Keratinocyte (primary cell): ENCODE results near the gene METTL22. TPM values are rescaled to one million over a fixed set of nuclear protein-coding genes. Genes with fewer than 3 reads are reported as not detected.

Experiments
- DNase-seq: peaks from one replicate; pipeline ENCODE4 v3.0.0-alpha.2; 2011; ENCODE audit warnings: low read depth, missing footprints, low spot score
- FAIRE-seq: peaks from 2 replicates; lab custom pipeline; 2011; peaks lifted over from hg19 to GRCh38; lab: Jason Lieb, UNC
- H2AFZ ChIP-seq: 2 replicates; pipeline ENCODE4 v1.6.0; 2012; ENCODE audit warnings: low read length, control low read depth, inconsistent platforms; ENCODE audit not compliant: control insufficient read depth
- H3K27ac ChIP-seq: 2 replicates; pipeline ENCODE4 v1.5.1; 2011; ENCODE audit warnings: low read length; ENCODE audit not compliant: control insufficient read depth, insufficient read depth
- H3K27me3 ChIP-seq: 3 replicates; pipeline ENCODE4 v1.6.0; 2011; ENCODE audit warnings: low read length; ENCODE audit not compliant: control insufficient read depth, insufficient read depth; ENCODE audit errors: extremely low read depth
- H3K36me3 ChIP-seq, 2 experiments: 2 replicates in 1 of 2; 3 replicates in 1 of 2; pipeline ENCODE4 v1.5.1; 2011; ENCODE audit warnings: low read length in 2 of 2, mild to moderate bottlenecking in 1 of 2; ENCODE audit not compliant: control insufficient read depth in 2 of 2, insufficient read depth in 2 of 2; ENCODE audit errors: extremely low read depth in 1 of 2
- H3K4me1 ChIP-seq: 3 replicates; pipeline ENCODE4 v1.5.1; 2011; ENCODE audit warnings: low read length; ENCODE audit not compliant: control insufficient read depth, insufficient read depth; ENCODE audit errors: extremely low read depth
- H3K4me2 ChIP-seq: 3 replicates; pipeline ENCODE4 v1.6.0; 2011; ENCODE audit warnings: low read depth, low read length; ENCODE audit not compliant: control insufficient read depth, insufficient read depth; ENCODE audit errors: extremely low read depth
- H3K4me3 ChIP-seq, 3 experiments: fragments of 200-600 bp in 1 of 3; sonication (generic) in 1 of 3; 2 replicates in 2 of 3; 3 replicates in 1 of 3; pipeline ENCODE4 v1.5.1; 2011 to 2016; ENCODE audit warnings: low read length in 3 of 3, mild to moderate bottlenecking in 3 of 3, control low read depth in 2 of 3, inconsistent platforms in 1 of 3, low read depth in 1 of 3, mixed read lengths in 1 of 3, mixed run types in 1 of 3, moderate library complexity in 1 of 3; ENCODE audit not compliant: control insufficient read depth in 2 of 3, insufficient read depth in 2 of 3; ENCODE audit errors: extremely low read depth in 1 of 3
- H3K79me2 ChIP-seq: 2 replicates; pipeline ENCODE4 v1.6.0; 2012; ENCODE audit warnings: low read length; ENCODE audit not compliant: control insufficient read depth, insufficient read depth
- H3K9ac ChIP-seq: 3 replicates; pipeline ENCODE4 v1.6.0; 2011; ENCODE audit warnings: low read length; ENCODE audit not compliant: control insufficient read depth, insufficient read depth; ENCODE audit errors: extremely low read depth
- H3K9me1 ChIP-seq: 3 replicates; pipeline ENCODE4 v1.6.0; 2011; ENCODE audit warnings: low read length; ENCODE audit not compliant: control insufficient read depth, insufficient read depth; ENCODE audit errors: extremely low read depth
- H3K9me3 ChIP-seq: 2 replicates; pipeline ENCODE4 v1.5.1; 2012; ENCODE audit warnings: low read depth, low read length; ENCODE audit not compliant: control insufficient read depth
- H4K20me1 ChIP-seq: 3 replicates; pipeline ENCODE4 v1.6.0; 2011; ENCODE audit warnings: low read length; ENCODE audit not compliant: control insufficient read depth, insufficient read depth; ENCODE audit errors: extremely low read depth
- CTCF ChIP-seq, 3 experiments: IDR thresholded peaks in 1 of 3; conservative IDR thresholded peaks in 1 of 3; optimal IDR thresholded peaks in 1 of 3; 2 replicates in 2 of 3; 3 replicates in 1 of 3; pipeline versions ENCODE3 to v1.5.1; 2011; ENCODE audit warnings: low read length in 3 of 3, mild to moderate bottlenecking in 3 of 3, moderate library complexity in 2 of 3, control low read depth in 1 of 3, inconsistent platforms in 1 of 3; ENCODE audit not compliant: insufficient read depth in 2 of 3; ENCODE audit errors: extremely low read depth in 1 of 3
- EZH2 ChIP-seq: IDR thresholded peaks from one replicate; pipeline ENCODE4 v1.6.1; 2012; ENCODE audit warnings: inconsistent platforms, mild to moderate bottlenecking, low read length, moderate library complexity
- dilution Hi-C: fragments of 300-500 bp; cut with MboI; formaldehyde crosslinking; loops from one replicate; pipeline ENCODE4 v1.7.0; 2020; ENCODE audit warnings: low sequenced_read_pairs; ENCODE audit not compliant: extremely low pct_ligation_motif_present
- polyA plus RNA-seq, 5 experiments: library from polyadenylated mRNA; depleted of rRNA in 3 of 5; stranded (reverse) in 3 of 5; stranded (forward) in 1 of 5; unstranded in 1 of 5; fragments of >200 nt; gene quantifications; 1 replicate in 1 of 5; 2 replicates in 3 of 5; 3 replicates in 1 of 5; pipeline versions ENCODE4 v1.2.1 to v1.2.3, GENCODE V29; 2011 to 2012; ENCODE audit warnings: missing spikeins in 2 of 5, low read depth in 1 of 5, low replicate concordance in 1 of 5

Gene METTL22
- polyA plus RNA-seq, 1 donor (not counting 4 experiments of a cell fraction or from before 2014, with no cell fraction given), result 31.1 TPM

- no peak for TF ChIP-seq CTCF (optimal IDR thresholded peaks at IDR 0.05 in 1 of 3, IDR thresholded peaks at IDR 0.05 in 1 of 3, conservative IDR thresholded peaks at IDR 0.05 in 1 of 3; ENCODE audit: extremely low read depth in 1 of 3, insufficient read depth in 2 of 3, low read length in 3 of 3)
- no peak for TF ChIP-seq EZH2
- Histone ChIP-seq H2AFZ (no peak overlapping the region), H3K27me3 (no peaks in the 10 kb centered on the region), H3K4me1 (peaks cover 12% of the 10 kb centered on the region), H3K9me1 (no peaks in the 10 kb centered on the region), H3K9me3 (no peaks in the 10 kb centered on the region), H3K4me3 (no peak overlapping the region), H3K79me2 (no peaks in the 10 kb centered on the region), H3K27ac (no peak overlapping the region), H3K36me3 (no peaks in the 10 kb centered on the region), H3K4me2 (no peak overlapping the region), H3K9ac (no peak overlapping the region), H4K20me1 (no peaks in the 10 kb centered on the region)
- FAIRE-seq, result no peak
- no peak for DNase-seq
- dilution Hi-C loops, result no loop called here
Measured at GRCh38 chr16:8611122-8611521, 10.4 kb upstream of the METTL22 start.

- DNase-seq (no peak), FAIRE-seq (no peak)
- Histone ChIP-seq H3K27me3 (no peaks in the 10 kb centered on the region), H3K4me3 (no peak overlapping the region), H3K9me1 (no peaks in the 10 kb centered on the region), H3K27ac (no peak overlapping the region), H3K9me3 (no peaks in the 10 kb centered on the region), H3K36me3 (no peaks in the 10 kb centered on the region), H2AFZ (no peak overlapping the region), H4K20me1 (no peaks in the 10 kb centered on the region), H3K9ac (no peak overlapping the region), H3K4me2 (no peak overlapping the region), H3K79me2 (no peaks in the 10 kb centered on the region), H3K4me1 (peaks cover 12% of the 10 kb centered on the region)
- TF ChIP-seq EZH2, result no peak
- no peak for TF ChIP-seq CTCF (optimal IDR thresholded peaks at IDR 0.05 in 1 of 3, IDR thresholded peaks at IDR 0.05 in 1 of 3, conservative IDR thresholded peaks at IDR 0.05 in 1 of 3; ENCODE audit: extremely low read depth in 1 of 3, insufficient read depth in 2 of 3, low read length in 3 of 3)
- dilution Hi-C loops, result no loop called here
Measured at GRCh38 chr16:8611886-8612600, 9.5 kb upstream of the METTL22 start.
